Measurements from ENCODE around the gene PDE4B. TPM values are rescaled to one million over a fixed set of nuclear protein-coding genes. Genes with fewer than 3 reads are reported as not detected.

Gene PDE4B
- total RNA-seq, 1 experiment from 2014 or later = 9.4 TPM

GRCh38 chr1:66182551-66183178 lies 390.0 kb downstream of the PDE4B start:
- DNase-seq (ENCODE audit: low spot score) = peak; percentile 63

- no peak for DNase-seq (ENCODE audit: low spot score)
Measured at GRCh38 chr1:66183400-66183799, 390.7 kb downstream of the PDE4B start.

GRCh38 chr1:66197120-66197519 lies 404.4 kb downstream of the PDE4B start:
- DNase-seq (ENCODE audit: low spot score) = no peak

- DNase-seq (ENCODE audit: low spot score) = no peak
Measured at GRCh38 chr1:66197785-66198184, 405.1 kb downstream of the PDE4B start.

GRCh38 chr1:66206563-66207144 lies 414.0 kb downstream of the PDE4B start:
- DNase-seq (ENCODE audit: low spot score) = no peak

- DNase-seq (ENCODE audit: low spot score) = no peak
Measured at GRCh38 chr1:66207484-66207883, 414.8 kb downstream of the PDE4B start.

GRCh38 chr1:66208632-66209031 lies 415.9 kb downstream of the PDE4B start:
- DNase-seq (ENCODE audit: low spot score) = no peak

- DNase-seq (ENCODE audit: low spot score) = no peak
Measured at GRCh38 chr1:66210635-66211244, 418.0 kb downstream of the PDE4B start.

GRCh38 chr1:66211521-66211920 lies 418.8 kb downstream of the PDE4B start:
- no peak for DNase-seq (ENCODE audit: low spot score)

GRCh38 chr1:66213491-66213890 lies 420.8 kb downstream of the PDE4B start:
- no peak for DNase-seq (ENCODE audit: low spot score)

- DNase-seq (ENCODE audit: low spot score) = no peak
Measured at GRCh38 chr1:66214901-66215300, 422.2 kb downstream of the PDE4B start.

- no peak for DNase-seq (ENCODE audit: low spot score)
Measured at GRCh38 chr1:66217021-66217420, 424.3 kb downstream of the PDE4B start.

- no peak for DNase-seq (ENCODE audit: low spot score)
Measured at GRCh38 chr1:66217561-66217960, 424.9 kb downstream of the PDE4B start.

GRCh38 chr1:66220477-66220876 lies 427.8 kb downstream of the PDE4B start:
- DNase-seq (ENCODE audit: low spot score) = no peak

- DNase-seq (ENCODE audit: low spot score) = no peak
Measured at GRCh38 chr1:66223681-66224080, 431.0 kb downstream of the PDE4B start.

- no peak for DNase-seq (ENCODE audit: low spot score)
Measured at GRCh38 chr1:66226985-66227384, 434.3 kb downstream of the PDE4B start.

GRCh38 chr1:66227966-66228365 lies 435.3 kb downstream of the PDE4B start:
- no peak for DNase-seq (ENCODE audit: low spot score)

GRCh38 chr1:66231217-66231616 lies 438.5 kb downstream of the PDE4B start:
- peak; percentile 61 for DNase-seq (ENCODE audit: low spot score)

- DNase-seq (ENCODE audit: low spot score) = no peak
Measured at GRCh38 chr1:66231681-66232463, 439.2 kb downstream of the PDE4B start.

- DNase-seq (ENCODE audit: low spot score) = no peak
Measured at GRCh38 chr1:66237042-66237441, 444.3 kb downstream of the PDE4B start.

GRCh38 chr1:66237722-66238479 lies 445.2 kb downstream of the PDE4B start:
- DNase-seq (ENCODE audit: low spot score) = no peak

- DNase-seq (ENCODE audit: low spot score) = no peak
Measured at GRCh38 chr1:66239834-66240233, 447.1 kb downstream of the PDE4B start.
